Stimulated activated CD4-positive, alpha-beta T cell treated with anti-CD3 and anti-CD28 coated beads, Interleukin-4, amount 100 ng/mL, for 48 hours (primary cell): ENCODE measurements around the gene NFE2.

Experiments used
- DNase-seq, 2 donors: peaks; one replicate each; pipeline ENCODE4 v3.0.0-alpha.2; 2020; ENCODE audit warnings: low read depth in 2 of 2

The NFE2 gene

DNA sequence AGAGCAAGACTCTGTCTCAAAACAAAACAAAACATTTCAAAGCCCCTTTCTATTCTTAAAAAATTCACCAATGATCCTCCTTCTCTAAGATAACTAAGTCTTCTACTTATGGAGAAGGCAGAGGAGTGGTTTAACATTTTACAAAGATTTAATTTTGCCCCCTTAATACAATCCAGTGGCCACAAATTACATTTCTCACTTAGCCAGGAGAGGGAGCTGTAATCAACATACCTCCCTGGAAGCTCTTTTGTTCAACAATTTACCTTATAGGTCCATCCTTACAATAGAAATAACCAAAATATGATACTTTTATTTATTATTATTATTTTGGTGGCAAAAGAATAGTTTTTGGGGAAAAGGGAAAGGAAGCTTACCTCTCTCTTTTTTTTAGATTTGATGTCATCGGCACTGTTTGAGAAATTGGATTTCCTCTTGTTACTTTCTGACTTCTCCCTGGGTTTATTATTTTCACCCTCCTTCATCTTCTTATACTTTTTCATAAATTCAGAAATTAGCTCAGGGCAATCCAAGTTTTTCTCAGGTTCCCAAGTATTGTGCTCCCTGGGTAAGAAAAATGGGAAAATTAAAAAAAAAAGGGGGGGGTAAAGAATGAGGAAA lies 49.0 kb downstream of the NFE2 start:
- no peak for DNase-seq

GRCh38 chr12:54249489-54249888 lies 51.3 kb downstream of the NFE2 start:
- no peak for DNase-seq

- no peak for DNase-seq
Measured at GRCh38 chr12:54246011-54246641, 54.7 kb downstream of the NFE2 start.
